H9 (cell line): ENCODE data around the gene MLLT6. TPM values are rescaled to one million over a fixed set of nuclear protein-coding genes. Genes with fewer than 3 reads are reported as not detected.
A peak's percentile ranks its signal among the peaks of the same experiment; 100 is the strongest.

Experiments used
- DNase-seq: peaks from one replicate; pipeline ENCODE4 v3.0.0-alpha.2; 2017
- H2AFZ ChIP-seq: one replicate; pipeline ENCODE4 v1.6.1; 2013; ENCODE audit warnings: mild to moderate bottlenecking, low read length, control low read depth, moderate library complexity
- H2AK5ac ChIP-seq: 2 replicates; pipeline ENCODE4 v1.6.1; 2013; ENCODE audit warnings: low read length, control low read depth, mixed read lengths; ENCODE audit not compliant: insufficient read length
- H2BK120ac ChIP-seq: one replicate; pipeline ENCODE4 v1.6.1; 2013; ENCODE audit warnings: low read depth, mild to moderate bottlenecking, low read length, control low read depth, inconsistent platforms; ENCODE audit not compliant: poor library complexity, severe bottlenecking
- H2BK12ac ChIP-seq: 2 replicates; pipeline ENCODE4 v1.6.1; 2013; ENCODE audit warnings: low read length, control low read depth, mixed read lengths, low read depth; ENCODE audit not compliant: insufficient read length
- H2BK15ac ChIP-seq: 2 replicates; pipeline ENCODE4 v1.6.1; 2013; ENCODE audit warnings: low read depth, low read length, control low read depth
- H2BK20ac ChIP-seq: one replicate; pipeline ENCODE4 v1.6.1; 2013; ENCODE audit warnings: low read depth, mild to moderate bottlenecking, low read length, control low read depth, inconsistent platforms; ENCODE audit not compliant: poor library complexity, severe bottlenecking
- H2BK5ac ChIP-seq: 2 replicates; pipeline ENCODE4 v1.6.1; 2013; ENCODE audit warnings: low read length, control low read depth, mixed read lengths; ENCODE audit not compliant: insufficient read length
- H3K14ac ChIP-seq: 2 replicates; pipeline ENCODE4 v1.6.1; 2013; ENCODE audit warnings: low read length, control low read depth; ENCODE audit not compliant: insufficient read depth
- H3K18ac ChIP-seq: 2 replicates; pipeline ENCODE4 v1.6.1; 2013; ENCODE audit warnings: low read depth, mild to moderate bottlenecking, mixed read lengths, low read length, control low read depth; ENCODE audit not compliant: insufficient read length
- H3K23ac ChIP-seq: 2 replicates; pipeline ENCODE4 v1.6.1; 2013; ENCODE audit warnings: low read length, control low read depth, mixed read lengths, low read depth; ENCODE audit not compliant: insufficient read length
- H3K23me2 ChIP-seq: 2 replicates; pipeline ENCODE4 v1.6.1; 2013; ENCODE audit warnings: low read depth, mild to moderate bottlenecking, mixed read lengths, low read length, control low read depth; ENCODE audit not compliant: insufficient read length, poor library complexity, severe bottlenecking
- H3K27ac ChIP-seq: 2 replicates; pipeline ENCODE4 v1.5.1; 2013; ENCODE audit warnings: low read length, control low read depth, mixed read lengths, low read depth; ENCODE audit not compliant: insufficient read length
- H3K27me3 ChIP-seq: 2 replicates; pipeline ENCODE4 v1.6.1; 2013; ENCODE audit warnings: low read length, control low read depth, inconsistent platforms; ENCODE audit not compliant: insufficient read depth
- H3K4ac ChIP-seq: 2 replicates; pipeline ENCODE4 v1.6.1; 2013; ENCODE audit warnings: low read depth, mild to moderate bottlenecking, control low read depth, inconsistent platforms, low read length, moderate library complexity
- H3K4me1 ChIP-seq: 2 replicates; pipeline ENCODE4 v1.6.1; 2013; ENCODE audit warnings: low read length, control low read depth, inconsistent platforms; ENCODE audit not compliant: insufficient read depth
- H3K4me2 ChIP-seq: 2 replicates; pipeline ENCODE4 v1.6.1; 2013; ENCODE audit warnings: low read length, control low read depth, mixed read lengths; ENCODE audit not compliant: insufficient read length, insufficient read depth
- H3K56ac ChIP-seq: 2 replicates; pipeline ENCODE4 v1.6.1; 2013; ENCODE audit warnings: low read depth, mild to moderate bottlenecking, mixed read lengths, low read length, control low read depth; ENCODE audit not compliant: insufficient read length
- H3K79me1 ChIP-seq: 2 replicates; pipeline ENCODE4 v1.6.1; 2013; ENCODE audit warnings: low read depth, mild to moderate bottlenecking, moderate library complexity, low read length, control low read depth, inconsistent platforms; ENCODE audit not compliant: insufficient read depth, poor library complexity, severe bottlenecking
- H3K79me2 ChIP-seq: 2 replicates; pipeline ENCODE4 v1.6.1; 2013; ENCODE audit warnings: low read length, control low read depth, inconsistent platforms; ENCODE audit not compliant: insufficient read depth
- H3K9ac ChIP-seq: 2 replicates; pipeline ENCODE4 v1.6.1; 2013; ENCODE audit warnings: low read length, control low read depth, mixed read lengths; ENCODE audit not compliant: insufficient read length; ENCODE audit errors: extremely low read depth
- H3K9me3 ChIP-seq: one replicate; pipeline ENCODE4 v1.6.1; 2013; ENCODE audit warnings: low read depth, low read length, inconsistent platforms; ENCODE audit not compliant: control insufficient read depth
- H3T11ph ChIP-seq: one replicate; pipeline ENCODE4 v1.6.1; 2013; ENCODE audit warnings: mild to moderate bottlenecking, low read length, control low read depth, inconsistent platforms
- H4K20me1 ChIP-seq: one replicate; pipeline ENCODE4 v1.6.1; 2013; ENCODE audit not compliant: control insufficient read depth, insufficient read length, insufficient read depth
- H4K5ac ChIP-seq: 2 replicates; pipeline ENCODE4 v1.6.1; 2013; ENCODE audit warnings: low read depth, mild to moderate bottlenecking, mixed read lengths, low read length, control low read depth; ENCODE audit not compliant: insufficient read length
- H4K8ac ChIP-seq: replicated peaks from 2 replicates; pipeline ENCODE4 v1.6.1; 2013; ENCODE audit warnings: low read length, control low read depth, mixed read lengths, low read depth; ENCODE audit not compliant: insufficient read length
- H4K91ac ChIP-seq: 2 replicates; pipeline ENCODE4 v1.6.1; 2013; ENCODE audit warnings: low read depth, mild to moderate bottlenecking, moderate library complexity, mixed read lengths, low read length, control low read depth; ENCODE audit not compliant: insufficient read length
- H3K27ac Mint-ChIP-seq, 3 experiments: 2 replicates in 2 of 3; 3 replicates in 1 of 3; pipeline ENCODE4 v1.8.0; 2020 to 2021; ENCODE audit warnings: mixed read lengths in 3 of 3, mild to moderate bottlenecking in 1 of 3, moderate library complexity in 1 of 3
- H3K27me3 Mint-ChIP-seq: 2 replicates; pipeline ENCODE4 v1.8.0; 2021; ENCODE audit warnings: low read depth, mild to moderate bottlenecking, moderate library complexity, mixed read lengths
- H3K36me3 Mint-ChIP-seq, 3 experiments: 2 replicates in 2 of 3; 3 replicates in 1 of 3; pipeline ENCODE4 v1.8.0; 2020 to 2021; ENCODE audit warnings: low read depth in 3 of 3, mixed read lengths in 3 of 3; ENCODE audit not compliant: insufficient read depth in 1 of 3
- H3K4me1 Mint-ChIP-seq, 2 experiments: 2 replicates each; pipeline ENCODE4 v1.8.0; 2020; ENCODE audit warnings: mixed read lengths in 2 of 2
- H3K4me3 Mint-ChIP-seq, 2 experiments: 2 replicates in 1 of 2; 3 replicates in 1 of 2; pipeline ENCODE4 v1.8.0; 2020 to 2021; ENCODE audit warnings: mild to moderate bottlenecking in 2 of 2, mixed read lengths in 2 of 2, moderate library complexity in 1 of 2
- H3K9me3 Mint-ChIP-seq, 2 experiments: 2 replicates in 1 of 2; 3 replicates in 1 of 2; pipeline ENCODE4 v1.8.0; 2020; ENCODE audit warnings: mild to moderate bottlenecking in 2 of 2, mixed read lengths in 2 of 2, moderate library complexity in 1 of 2
- CTCF ChIP-seq: fragments of 200-600 bp; sonication (generic); conservative IDR thresholded peaks from 3 replicates; pipeline ENCODE4 v1.8.0; 2021; ENCODE audit warnings: antibody characterized with exemption, mild to moderate bottlenecking
- WGBS: extraction: QIAGEN DNeasy Blood & Tissue Kit; methylation state at CpG from one replicate; pipeline ENCODE4 v1.1.7; 2013; ENCODE audit warnings: missing lambda C conversion rate, low lambda C conversion rate, mixed read lengths; ENCODE audit not compliant: insufficient read length; ENCODE audit errors: extremely low coverage; 5-methylcytosine and 5-hydroxymethylcytosine counted together
- total RNA-seq: library from RNA; stranded (reverse); gene quantifications from 2 replicates; pipeline ENCODE4 v1.2.1, GENCODE V29; 2021

The MLLT6 gene
- total RNA-seq, 1 experiment from 2014 or later, result 26.4 TPM

GRCh38 chr17:38656959-38657823 is 47.9 kb upstream of the MLLT6 start:
- H2BK12ac ChIP-seq, result no peak overlapping the region
- H3K27ac Mint-ChIP-seq, result peak overlapping the region in 1 of 3 experiments; percentile 44; a peak in 1 of 7 replicates

More at GRCh38 chr17:38656959-38657823, 47.9 kb upstream of the MLLT6 start:
- H2BK20ac ChIP-seq, result no peak overlapping the region
- no peak overlapping the region for H3K14ac ChIP-seq
- no peak overlapping the region for H2BK120ac ChIP-seq
- peak; percentile 47 for DNase-seq
- H3K18ac ChIP-seq, result no peak overlapping the region
- H3K9ac ChIP-seq, result no peak overlapping the region
- no peaks in the 10 kb centered on the region for H3K9me3 ChIP-seq
- H3K27ac ChIP-seq, result no peak overlapping the region
- H3T11ph ChIP-seq, result no peak overlapping the region
- no peak overlapping the region for H2AFZ ChIP-seq
- no peaks in the 10 kb centered on the region for H3K79me2 ChIP-seq
- H3K27me3 Mint-ChIP-seq, result peaks cover 31% of the 10 kb centered on the region
- H3K4me1 Mint-ChIP-seq, result peaks cover 27 to 38% of the 10 kb centered on the region in 2 experiments
- no peak overlapping the region for H4K5ac ChIP-seq
- no peak overlapping the region for H3K56ac ChIP-seq
- H3K27me3 ChIP-seq, result no peaks in the 10 kb centered on the region
- no peak overlapping the region for H3K4ac ChIP-seq
- H3K4me2 ChIP-seq, result no peak overlapping the region
- no peak overlapping the region; the same call in 1 of the 2 replicates for H2BK15ac ChIP-seq
- no peak overlapping the region for H3K4me3 Mint-ChIP-seq
- H3K79me1 ChIP-seq, result no peaks in the 10 kb centered on the region
- H3K9me3 Mint-ChIP-seq, result no peaks in the 10 kb centered on the region; a peak in 1 of 5 replicates
- no peaks in the 10 kb centered on the region; a peak in 1 of 7 replicates for H3K36me3 Mint-ChIP-seq
- no peak overlapping the region for H4K91ac ChIP-seq
- no peaks in the 10 kb centered on the region; the same call in 1 of the 2 replicates for H3K4me1 ChIP-seq
- no peak overlapping the region for H2AK5ac ChIP-seq
- H4K20me1 ChIP-seq, result no peaks in the 10 kb centered on the region
- no CpG with 5 or more reads among the region's 27 CpGs for WGBS
- H3K23me2 ChIP-seq, result no peaks in the 10 kb centered on the region
- no peak overlapping the region for H2BK5ac ChIP-seq
- no peak overlapping the region for H3K23ac ChIP-seq
- no peak for TF ChIP-seq CTCF
- H4K8ac ChIP-seq, result no peak overlapping the region
